Renal cortex interstitium (tissue), 11 donors: ENCODE results near the gene CCDC170. TPM values are rescaled to one million over a fixed set of nuclear protein-coding genes. Genes with fewer than 3 reads are reported as not detected.
"Not testable (repeated sequence)": the region's sequence is repeated elsewhere in the genome, so short reads cannot be mapped to it uniquely, and the experiment has no call there.

Experiments used
- DNase-seq, 11 donors: peaks; one replicate each; pipeline ENCODE4 v3.0.0-alpha.2; 2013; ENCODE audit warnings: low read depth in 9 of 11, low spot score in 4 of 11; ENCODE audit errors: extremely low read depth in 1 of 11
- polyA plus RNA-seq, 3 donors: library from polyadenylated mRNA; unstranded; fragments of 120-200 nt; gene quantifications; one replicate each; pipeline ENCODE4 v1.2.1, GENCODE V29; 2013; ENCODE audit not compliant: insufficient read length in 3 of 3

CCDC170 gene
- polyA plus RNA-seq, 3 donors: 3.6 TPM

GRCh38 chr6:151535476-151536187, 41.8 kb downstream of the CCDC170 start:
- DNase-seq: no peak

GRCh38 chr6:151536188-151536479, 42.3 kb downstream of the CCDC170 start:
- no peak for DNase-seq

GRCh38 chr6:151537556-151537955, 43.7 kb downstream of the CCDC170 start:
- no peak for DNase-seq

GRCh38 chr6:151539506-151540268, 45.9 kb downstream of the CCDC170 start:
- no peak for DNase-seq

- no peak for DNase-seq
These were observed 50.6 kb downstream of the CCDC170 start for GRCh38 chr6:151544453-151544852.

GRCh38 chr6:151544884-151545283, 51.1 kb downstream of the CCDC170 start:
- DNase-seq: not testable (repeated sequence)

GRCh38 chr6:151546941-151547659, 53.3 kb downstream of the CCDC170 start:
- DNase-seq: no peak

- DNase-seq: no peak
These were observed 54.4 kb downstream of the CCDC170 start for GRCh38 chr6:151548201-151548600.

GRCh38 chr6:151549790-151550189, 56.0 kb downstream of the CCDC170 start:
- DNase-seq: no peak

- no peak for DNase-seq
These were observed 56.8 kb downstream of the CCDC170 start for GRCh38 chr6:151550618-151551017.

GRCh38 chr6:151551223-151551857, 57.5 kb downstream of the CCDC170 start:
- no peak for DNase-seq

GRCh38 chr6:151553416-151554165, 59.8 kb downstream of the CCDC170 start:
- no peak for DNase-seq

GRCh38 chr6:151561238-151561637, 67.4 kb downstream of the CCDC170 start:
- DNase-seq: no peak

GRCh38 chr6:151564654-151565053, 70.8 kb downstream of the CCDC170 start:
- DNase-seq: no peak

- peak in 2 of 11 donors; percentile 1 for DNase-seq
These were observed 72.1 kb downstream of the CCDC170 start for GRCh38 chr6:151565940-151566339.

- DNase-seq: no peak
These were observed 72.7 kb downstream of the CCDC170 start for GRCh38 chr6:151566557-151566956.

- DNase-seq: no peak
These were observed 82.8 kb downstream of the CCDC170 start for GRCh38 chr6:151576633-151577032.

GRCh38 chr6:151577257-151577656, 83.4 kb downstream of the CCDC170 start:
- DNase-seq: no peak

GRCh38 chr6:151585741-151586140, 91.9 kb downstream of the CCDC170 start:
- DNase-seq: no peak
